ENCODE results near the gene NOC2L. TPM values are rescaled to one million over a fixed set of nuclear protein-coding genes. Genes with fewer than 3 reads are reported as not detected.
"Not testable (repeated sequence)": the region's sequence is repeated elsewhere in the genome, so short reads cannot be mapped to it uniquely, and the experiment has no call there.

Gene NOC2L
- total RNA-seq, 2 experiments from 2014 or later: 77.9 to 99.0 TPM

DNA sequence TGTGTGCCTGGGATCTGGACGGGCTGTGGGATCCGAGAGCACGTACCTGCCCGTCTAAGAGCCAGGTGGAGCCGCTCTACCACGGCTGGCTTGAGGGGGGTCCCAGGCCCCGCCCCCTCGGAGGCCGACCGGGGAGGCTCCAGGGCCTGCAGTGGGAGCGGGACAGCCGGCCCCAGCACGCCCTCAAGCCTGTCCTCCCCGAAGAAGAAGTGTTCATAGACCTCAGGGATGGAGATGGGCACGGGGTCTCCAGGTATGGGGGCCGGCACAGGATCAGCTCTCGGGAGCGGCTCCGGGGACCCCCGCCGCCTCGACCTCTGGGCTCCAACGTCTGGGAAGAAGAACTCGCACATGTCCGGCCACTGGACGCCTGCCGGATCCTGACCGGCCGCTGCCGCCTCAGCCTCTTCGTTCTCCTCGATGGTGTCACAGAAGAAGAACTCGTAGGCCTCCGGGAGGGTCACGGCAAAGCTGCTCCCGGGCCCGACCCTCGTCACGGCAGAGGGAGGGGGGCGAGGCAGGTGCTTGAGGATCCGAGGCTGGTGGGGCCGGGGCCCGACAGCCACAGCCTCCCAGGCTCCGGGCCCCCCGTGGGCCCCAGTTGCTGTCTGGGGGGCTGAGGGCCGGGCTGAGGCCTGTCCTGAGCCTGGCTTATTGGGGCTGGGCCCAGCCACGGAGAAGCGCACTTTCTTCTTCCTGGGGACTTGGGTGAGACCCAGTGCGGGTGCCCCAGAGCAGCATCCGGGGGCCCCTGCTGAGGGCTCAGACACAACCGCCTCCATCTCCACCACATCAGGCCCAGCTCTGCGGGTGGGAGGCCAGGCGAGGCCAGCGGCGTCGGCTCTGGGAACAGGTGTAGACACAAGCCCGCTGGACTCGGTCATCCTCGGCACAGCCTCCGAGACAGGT lies 20.0 kb upstream of the NOC2L start:
- POLR2A ChIA-PET: no interaction called here
- BruUV-seq (replicated peaks): no TSS peak

DNA sequence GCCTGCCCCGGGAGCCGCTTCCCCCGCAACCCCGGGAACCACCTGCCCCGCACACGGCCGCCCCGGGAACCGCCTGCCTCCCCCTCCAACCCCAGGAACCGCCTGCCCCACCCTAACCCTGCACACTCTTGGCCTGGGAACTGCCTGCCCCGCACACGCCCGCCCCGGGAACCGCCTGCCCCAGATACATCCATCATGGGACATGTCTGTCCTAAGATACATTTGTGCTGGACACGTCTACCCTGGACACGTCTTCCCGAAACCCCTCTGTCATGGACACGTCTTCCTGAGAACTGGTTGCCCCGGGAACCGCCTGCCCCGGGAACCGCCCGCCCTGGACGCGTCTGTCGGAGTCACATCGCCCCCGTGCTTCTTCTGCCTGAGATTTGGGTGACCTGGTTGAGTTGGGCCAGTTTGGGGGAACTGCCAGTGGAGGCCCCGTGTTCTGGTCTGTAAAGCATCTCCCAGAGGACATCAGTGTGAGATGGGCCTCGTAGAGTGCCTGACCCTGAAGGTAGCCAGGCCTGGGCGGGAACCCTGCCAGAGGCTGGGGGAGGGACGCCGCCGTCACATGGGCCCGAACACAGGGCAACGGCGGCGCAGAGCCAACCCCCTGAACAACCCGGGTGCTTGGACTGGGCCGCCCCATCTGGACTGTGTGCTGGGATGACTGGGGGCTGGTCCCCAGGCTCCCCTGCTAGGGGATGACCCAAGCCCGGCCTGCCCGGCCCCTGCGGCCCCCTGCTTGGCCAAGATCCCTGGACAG lies 19.2 kb upstream of the NOC2L start:
- intact Hi-C loops (cut with micrococcal nuclease; ENCODE audit: unreplicated experiment): no loop called here
- no peaks in the 10 kb centered on the region for H3K4me1 ChIP-seq (ENCODE audit: insufficient read depth, low read length, poor library complexity, severe bottlenecking)
- POLR2A ChIA-PET: no interaction called here
- no peak overlapping the region for H3K4me3 ChIP-seq (ENCODE audit: low read depth, low read length, poor library complexity, severe bottlenecking)
- H4K20me1 ChIP-seq (ENCODE audit: insufficient read depth, low read length): no peaks in the 10 kb centered on the region; the same call in 1 of the 2 replicates
- H2AFZ ChIP-seq (ENCODE audit: low read length): no peak overlapping the region
- H3K9me3 ChIP-seq (ENCODE audit: low read length): no peaks in the 10 kb centered on the region
- CTCF ChIA-PET (ENCODE audit: unreplicated experiment): no interaction called here
- no peak overlapping the region for H3K27ac ChIP-seq (ENCODE audit: low read depth, low read length, poor library complexity, severe bottlenecking)
- TF ChIP-seq EZH2phosphoT487 (IDR thresholded peaks at IDR 0.05; ENCODE audit: borderline replicate concordance, low read depth, low read length) (no peak), CTCF (conservative IDR thresholded peaks at IDR 0.05; ENCODE audit: low read length) (no peak)
- H3K79me2 ChIP-seq (ENCODE audit: insufficient read depth, low read depth, low read length): no peaks in the 10 kb centered on the region
- H3K36me3 ChIP-seq (ENCODE audit: insufficient read depth, low read length): no peaks in the 10 kb centered on the region
- no peak overlapping the region for H3K4me2 ChIP-seq (ENCODE audit: low read length)
- H3K9me2 ChIP-seq (ENCODE audit: insufficient read depth, low read length): no peaks in the 10 kb centered on the region
- no TSS peak for BruUV-seq (replicated peaks)
- no peak for DNase-seq (ENCODE audit: low spot score)

More for the DNA sequence above, 20.0 kb upstream of the NOC2L start:
- H3K79me2 ChIP-seq (ENCODE audit: insufficient read depth, low read depth, low read length): no peaks in the 10 kb centered on the region
- TF ChIP-seq EZH2phosphoT487 (IDR thresholded peaks at IDR 0.05; ENCODE audit: borderline replicate concordance, low read depth, low read length): no peak
- no peak for TF ChIP-seq CTCF (conservative IDR thresholded peaks at IDR 0.05; ENCODE audit: low read length)
- DNase-seq (ENCODE audit: low spot score): no peak
- no peaks in the 10 kb centered on the region for H3K9me3 ChIP-seq (ENCODE audit: low read length)
- intact Hi-C loops (cut with micrococcal nuclease; ENCODE audit: unreplicated experiment): no loop called here
- CTCF ChIA-PET (ENCODE audit: unreplicated experiment): no interaction called here
- H3K4me1 ChIP-seq (ENCODE audit: insufficient read depth, low read length, poor library complexity, severe bottlenecking): no peaks in the 10 kb centered on the region
- H3K9me2 ChIP-seq (ENCODE audit: insufficient read depth, low read length): no peaks in the 10 kb centered on the region
- H3K27ac ChIP-seq (ENCODE audit: low read depth, low read length, poor library complexity, severe bottlenecking): no peak overlapping the region
- H4K20me1 ChIP-seq (ENCODE audit: insufficient read depth, low read length): no peaks in the 10 kb centered on the region
- no peaks in the 10 kb centered on the region for H3K36me3 ChIP-seq (ENCODE audit: insufficient read depth, low read length)
- H3K4me3 ChIP-seq (ENCODE audit: low read depth, low read length, poor library complexity, severe bottlenecking): no peak overlapping the region
- H3K4me2 ChIP-seq (ENCODE audit: low read length): no peak overlapping the region
- no peak overlapping the region for H2AFZ ChIP-seq (ENCODE audit: low read length)

DNA sequence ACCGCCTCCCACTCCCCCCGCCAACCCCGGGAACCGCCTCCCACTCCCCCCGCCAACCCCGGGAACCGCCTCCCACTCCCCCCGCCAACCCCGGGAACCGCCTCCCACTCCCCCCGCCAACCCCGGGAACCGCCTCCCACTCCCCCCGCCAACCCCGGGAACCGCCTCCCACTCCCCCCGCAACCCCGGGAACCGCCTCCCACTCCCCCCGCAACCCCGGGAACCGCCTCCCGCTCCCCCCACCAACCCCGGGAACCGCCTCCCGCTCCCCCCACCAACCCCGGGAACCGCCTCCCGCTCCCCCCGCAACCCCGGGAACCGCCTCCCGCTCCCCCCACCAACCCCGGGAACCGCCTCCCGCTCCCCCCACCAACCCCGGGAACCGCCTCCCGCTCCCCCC lies 17.7 kb upstream of the NOC2L start:
- H3K4me3 ChIP-seq (ENCODE audit: low read depth, low read length, poor library complexity, severe bottlenecking); H3K4me2 ChIP-seq (ENCODE audit: low read length); DNase-seq (ENCODE audit: low spot score); H4K20me1 ChIP-seq (ENCODE audit: insufficient read depth, low read length); POLR2A ChIA-PET; H3K36me3 ChIP-seq (ENCODE audit: insufficient read depth, low read length); H3K9me3 ChIP-seq (ENCODE audit: low read length); H3K79me2 ChIP-seq (ENCODE audit: insufficient read depth, low read depth, low read length); H2AFZ ChIP-seq (ENCODE audit: low read length); H3K9me2 ChIP-seq (ENCODE audit: insufficient read depth, low read length); BruUV-seq (replicated peaks); H3K4me1 ChIP-seq (ENCODE audit: insufficient read depth, low read length, poor library complexity, severe bottlenecking); CTCF ChIA-PET (ENCODE audit: unreplicated experiment); H3K27ac ChIP-seq (ENCODE audit: low read depth, low read length, poor library complexity, severe bottlenecking): not testable (repeated sequence)
- intact Hi-C loops (cut with micrococcal nuclease; ENCODE audit: unreplicated experiment): loop anchor here (1.0 kb wide), 1 partner anchor 72 kb away; no protein-coding TSS in a partner anchor

All from OCI-LY7 (cell line).